ENCODE data around the gene GALM. TPM values are rescaled to one million over a fixed set of nuclear protein-coding genes. Genes with fewer than 3 reads are reported as not detected.
"Not testable (repeated sequence)": the region's sequence is repeated elsewhere in the genome, so short reads cannot be mapped to it uniquely, and the experiment has no call there.

The GALM gene
- total RNA-seq, 2 experiments from 2014 or later = 31.3 to 31.9 TPM

- DNase-seq = no peak
- Mint-ChIP-seq H3K27ac (no peak overlapping the region), H3K4me1 (ENCODE audit: low read depth) (peaks cover 14% of the 10 kb centered on the region), H3K36me3 (ENCODE audit: low read depth) (no peaks in the 10 kb centered on the region), H3K4me3 (no peak overlapping the region), H3K9me3 (peaks cover 3% of the 10 kb centered on the region), H3K27me3 (ENCODE audit: low read depth) (no peaks in the 10 kb centered on the region)
- CTCF ChIA-PET = interaction anchor here (0.6 to 0.7 kb wide), 2 partner anchors 22 to 69 kb away, joined by 3 read pairs; no protein-coding TSS in a partner anchor
- intact Hi-C loops (cut with micrococcal nuclease) = loop anchor here (2.0 kb wide), 1 partner anchor 19 kb away; no protein-coding TSS in a partner anchor
Measured at GRCh38 chr2:38633895-38634294, 32.0 kb upstream of the GALM start.

GRCh38 chr2:38634684-38635083 lies 31.2 kb upstream of the GALM start:
- no peaks in the 10 kb centered on the region for H3K36me3 Mint-ChIP-seq (ENCODE audit: low read depth)
- CTCF ChIA-PET = interaction anchor here (0.7 to 1.0 kb wide), 3 partner anchors 9 to 378 kb away, joined by 3 to 4 read pairs (median 3); no protein-coding TSS in a partner anchor
- no peak for DNase-seq
- H3K27ac Mint-ChIP-seq = no peak overlapping the region
- no peaks in the 10 kb centered on the region for H3K27me3 Mint-ChIP-seq (ENCODE audit: low read depth)
- no peak overlapping the region for H3K4me3 Mint-ChIP-seq
- H3K9me3 Mint-ChIP-seq = peaks cover 3% of the 10 kb centered on the region
- intact Hi-C loops (cut with micrococcal nuclease) = loop anchor here (2.0 kb wide), 1 partner anchor 20 kb away; no protein-coding TSS in a partner anchor
- H3K4me1 Mint-ChIP-seq (ENCODE audit: low read depth) = peaks cover 16% of the 10 kb centered on the region

GRCh38 chr2:38635139-38635538 lies 30.8 kb upstream of the GALM start:
- no peaks in the 10 kb centered on the region for H3K36me3 Mint-ChIP-seq (ENCODE audit: low read depth)
- H3K4me3 Mint-ChIP-seq = no peak overlapping the region
- no peaks in the 10 kb centered on the region for H3K27me3 Mint-ChIP-seq (ENCODE audit: low read depth)
- H3K9me3 Mint-ChIP-seq = peaks cover 3% of the 10 kb centered on the region
- no peak for DNase-seq
- intact Hi-C loops (cut with micrococcal nuclease) = loop anchor here (2.0 kb wide), 1 partner anchor 20 kb away; no protein-coding TSS in a partner anchor
- H3K27ac Mint-ChIP-seq = no peak overlapping the region
- CTCF ChIA-PET = interaction anchor here (0.7 to 1.0 kb wide), 3 partner anchors 9 to 377 kb away, joined by 3 to 4 read pairs (median 3); no protein-coding TSS in a partner anchor
- peaks cover 18% of the 10 kb centered on the region for H3K4me1 Mint-ChIP-seq (ENCODE audit: low read depth)

- no peaks in the 10 kb centered on the region for H3K36me3 Mint-ChIP-seq (ENCODE audit: low read depth)
- DNase-seq = no peak
- H3K9me3 Mint-ChIP-seq = peaks cover 3% of the 10 kb centered on the region
- no peaks in the 10 kb centered on the region for H3K27me3 Mint-ChIP-seq (ENCODE audit: low read depth)
- H3K27ac Mint-ChIP-seq = no peak overlapping the region
- CTCF ChIA-PET = interaction anchor here (0.9 kb wide), 1 partner anchor 19 kb away, joined by 5 read pairs; no protein-coding TSS in a partner anchor
- intact Hi-C loops (cut with micrococcal nuclease) = no loop called here
- no peak overlapping the region for H3K4me3 Mint-ChIP-seq
- H3K4me1 Mint-ChIP-seq (ENCODE audit: low read depth) = peaks cover 18% of the 10 kb centered on the region
Measured at GRCh38 chr2:38636069-38636468, 29.8 kb upstream of the GALM start.

- H3K4me1 Mint-ChIP-seq (ENCODE audit: low read depth) = peaks cover 28% of the 10 kb centered on the region
- not testable (repeated sequence) for H3K27me3 Mint-ChIP-seq (ENCODE audit: low read depth); H3K36me3 Mint-ChIP-seq (ENCODE audit: low read depth); DNase-seq; H3K27ac Mint-ChIP-seq; H3K4me3 Mint-ChIP-seq; H3K9me3 Mint-ChIP-seq
- intact Hi-C loops (cut with micrococcal nuclease) = loop anchor here (1.0 kb wide), 1 partner anchor 11 kb away; no protein-coding TSS in a partner anchor
- CTCF ChIA-PET = interaction anchor here (1.5 to 1.6 kb wide), 2 partner anchors 27 to 37 kb away, joined by 3 to 6 read pairs; no protein-coding TSS in a partner anchor
Measured at GRCh38 chr2:38642373-38643017, 23.4 kb upstream of the GALM start.

- intact Hi-C loops (cut with micrococcal nuclease) = loop anchor here (1.0 kb wide), 1 partner anchor 10 kb away; no protein-coding TSS in a partner anchor
- CTCF ChIA-PET = interaction anchor here (1.5 to 1.6 kb wide), 2 partner anchors 28 to 38 kb away, joined by 3 to 6 read pairs; no protein-coding TSS in a partner anchor
- H3K27me3 Mint-ChIP-seq (ENCODE audit: low read depth) = no peaks in the 10 kb centered on the region
Measured at GRCh38 chr2:38643021-38643671, 22.8 kb upstream of the GALM start.

GRCh38 chr2:38643683-38644511 lies 22.0 kb upstream of the GALM start:
- H3K9me3 Mint-ChIP-seq; H3K4me3 Mint-ChIP-seq; CTCF ChIA-PET; H3K27me3 Mint-ChIP-seq (ENCODE audit: low read depth); H3K36me3 Mint-ChIP-seq (ENCODE audit: low read depth); DNase-seq: not testable (repeated sequence)
- Mint-ChIP-seq H3K4me1 (ENCODE audit: low read depth) (peaks cover 28% of the 10 kb centered on the region), H3K27ac (peak overlapping the region; percentile 46)
- intact Hi-C loops (cut with micrococcal nuclease) = loop anchor here (1.0 kb wide), 1 partner anchor 9 kb away; no protein-coding TSS in a partner anchor

More at GRCh38 chr2:38643021-38643671, 22.8 kb upstream of the GALM start:
- Mint-ChIP-seq H3K4me3 (no peak overlapping the region), H3K27ac (peak overlapping the region; percentile 39), H3K9me3 (no peaks in the 10 kb centered on the region), H3K36me3 (ENCODE audit: low read depth) (no peaks in the 10 kb centered on the region), H3K4me1 (ENCODE audit: low read depth) (peaks cover 30% of the 10 kb centered on the region)
- DNase-seq = no peak

- Mint-ChIP-seq H3K4me1 (ENCODE audit: low read depth) (peaks cover 31% of the 10 kb centered on the region), H3K9me3 (no peaks in the 10 kb centered on the region), H3K36me3 (ENCODE audit: low read depth) (no peaks in the 10 kb centered on the region), H3K27ac (no peak overlapping the region), H3K27me3 (ENCODE audit: low read depth) (no peaks in the 10 kb centered on the region), H3K4me3 (no peak overlapping the region)
- intact Hi-C loops (cut with micrococcal nuclease) = no loop called here
- DNase-seq = no peak
- CTCF ChIA-PET = interaction anchor here (1.0 to 1.6 kb wide), 4 partner anchors 17 to 66 kb away, joined by 3 to 5 read pairs (median 3); no protein-coding TSS in a partner anchor
Measured at GRCh38 chr2:38648107-38648761, 17.7 kb upstream of the GALM start.

- Mint-ChIP-seq H3K27ac (no peak overlapping the region), H3K36me3 (ENCODE audit: low read depth) (no peaks in the 10 kb centered on the region), H3K9me3 (no peaks in the 10 kb centered on the region), H3K4me3 (no peak overlapping the region), H3K4me1 (ENCODE audit: low read depth) (peaks cover 34% of the 10 kb centered on the region), H3K27me3 (ENCODE audit: low read depth) (no peaks in the 10 kb centered on the region)
- no peak for DNase-seq
- intact Hi-C loops (cut with micrococcal nuclease) = no loop called here
- CTCF ChIA-PET = interaction anchor here (1.0 to 1.5 kb wide), 3 partner anchors 23 to 67 kb away, joined by 3 to 5 read pairs (median 3); no protein-coding TSS in a partner anchor
Measured at GRCh38 chr2:38649176-38649728, 16.7 kb upstream of the GALM start.

- Mint-ChIP-seq H3K27me3 (ENCODE audit: low read depth) (no peaks in the 10 kb centered on the region), H3K27ac (no peak overlapping the region), H3K9me3 (no peaks in the 10 kb centered on the region), H3K4me3 (no peak overlapping the region), H3K36me3 (ENCODE audit: low read depth) (no peaks in the 10 kb centered on the region), H3K4me1 (ENCODE audit: low read depth) (peaks cover 36% of the 10 kb centered on the region)
- DNase-seq = no peak
- intact Hi-C loops (cut with micrococcal nuclease) = loop anchor here (5.0 kb wide), 3 partner anchors 1023 to 1273 kb away; no protein-coding TSS in a partner anchor
- CTCF ChIA-PET = no interaction called here
Measured at GRCh38 chr2:38650012-38650411, 15.9 kb upstream of the GALM start.

- peaks cover 40% of the 10 kb centered on the region for H3K4me1 Mint-ChIP-seq (ENCODE audit: low read depth)
- no peak for DNase-seq
- no peaks in the 10 kb centered on the region for H3K9me3 Mint-ChIP-seq
- intact Hi-C loops (cut with micrococcal nuclease) = loop anchor here (5.0 kb wide), 3 partner anchors 1023 to 1273 kb away; no protein-coding TSS in a partner anchor
- H3K27ac Mint-ChIP-seq = no peak overlapping the region
- H3K36me3 Mint-ChIP-seq (ENCODE audit: low read depth) = no peaks in the 10 kb centered on the region
- CTCF ChIA-PET = interaction anchor here (0.8 to 1.0 kb wide), 2 partner anchors 28 to 69 kb away, joined by 3 read pairs; no protein-coding TSS in a partner anchor
- H3K4me3 Mint-ChIP-seq = no peak overlapping the region
- no peaks in the 10 kb centered on the region for H3K27me3 Mint-ChIP-seq (ENCODE audit: low read depth)
Measured at GRCh38 chr2:38650717-38651116, 15.2 kb upstream of the GALM start.
